ENCODE measurements around the gene RAPGEF3.

RAPGEF3 gene

GRCh38 chr12:47767216-47767724 lies 8.6 kb upstream of the RAPGEF3 start:
- no peaks in the 10 kb centered on the region for H3K27me3 ChIP-seq
- peak; percentile 68 for DNase-seq
- peak; percentile 70 for TF ChIP-seq CTCF (IDR thresholded peaks at IDR 0.05; ENCODE audit: low read depth, low read length)
- no peaks in the 10 kb centered on the region for H3K9me3 ChIP-seq
- no peaks in the 10 kb centered on the region for H3K36me3 ChIP-seq
- peaks cover 41% of the 10 kb centered on the region for H3K4me1 ChIP-seq
- H3K4me3 ChIP-seq (ENCODE audit: low read depth, low read length): no peak overlapping the region

GRCh38 chr12:47766502-47767215 lies 8.0 kb upstream of the RAPGEF3 start:
- DNase-seq: no peak
- Histone ChIP-seq H3K4me3 (ENCODE audit: low read depth, low read length) (no peak overlapping the region), H3K36me3 (no peaks in the 10 kb centered on the region), H3K4me1 (peaks cover 46% of the 10 kb centered on the region), H3K27me3 (no peaks in the 10 kb centered on the region), H3K9me3 (no peaks in the 10 kb centered on the region)
- no peak for TF ChIP-seq CTCF (IDR thresholded peaks at IDR 0.05; ENCODE audit: low read depth, low read length)

GRCh38 chr12:47763481-47764346 lies 5.0 kb upstream of the RAPGEF3 start:
- Histone ChIP-seq H3K9me3 (no peaks in the 10 kb centered on the region), H3K4me1 (peaks cover 34% of the 10 kb centered on the region), H3K36me3 (no peaks in the 10 kb centered on the region), H3K27me3 (no peaks in the 10 kb centered on the region), H3K4me3 (ENCODE audit: low read depth, low read length) (peak overlapping the region; percentile 19)
- peak; percentile 60 for DNase-seq
- no peak for TF ChIP-seq CTCF (IDR thresholded peaks at IDR 0.05; ENCODE audit: low read depth, low read length)

GRCh38 chr12:47762850-47763465 lies 4.3 kb upstream of the RAPGEF3 start:
- Histone ChIP-seq H3K36me3 (no peaks in the 10 kb centered on the region), H3K4me3 (ENCODE audit: low read depth, low read length) (peak overlapping the region; percentile 12), H3K4me1 (peaks cover 41% of the 10 kb centered on the region), H3K27me3 (no peaks in the 10 kb centered on the region), H3K9me3 (no peaks in the 10 kb centered on the region)
- peak; percentile 72 for DNase-seq
- no peak for TF ChIP-seq CTCF (IDR thresholded peaks at IDR 0.05; ENCODE audit: low read depth, low read length)

GRCh38 chr12:47758584-47758833 lies 171 bp downstream of the RAPGEF3 start:
- no peak for DNase-seq
- Histone ChIP-seq H3K27me3 (no peaks in the 10 kb centered on the region), H3K9me3 (no peaks in the 10 kb centered on the region), H3K4me1 (peaks cover 53% of the 10 kb centered on the region), H3K36me3 (no peaks in the 10 kb centered on the region), H3K4me3 (ENCODE audit: low read depth, low read length) (peak overlapping the region; percentile 67)
- no peak for TF ChIP-seq CTCF (IDR thresholded peaks at IDR 0.05; ENCODE audit: low read depth, low read length)
